IPS DF 6.9 (cell line): ENCODE results near the gene DDX39B.

Experiments
- DNase-seq: peaks from one replicate; pipeline ENCODE4 v3.0.0-alpha.2; 2013; ENCODE audit warnings: low read depth, low spot score
- H3K27ac ChIP-seq: one replicate; pipeline ENCODE4 v1.5.1; 2013; ENCODE audit warnings: low read length, control low read depth
- H3K27me3 ChIP-seq: 2 replicates; pipeline ENCODE4 v1.6.1; 2013; ENCODE audit warnings: mild to moderate bottlenecking, low read length; ENCODE audit not compliant: control insufficient read depth, insufficient read depth
- H3K36me3 ChIP-seq: 2 replicates; pipeline ENCODE4 v1.6.1; 2013; ENCODE audit warnings: low read length; ENCODE audit not compliant: control insufficient read depth, insufficient read depth
- H3K4me1 ChIP-seq: 2 replicates; pipeline ENCODE4 v1.6.1; 2013; ENCODE audit warnings: low read length; ENCODE audit not compliant: control insufficient read depth, insufficient read depth
- H3K4me3 ChIP-seq: 2 replicates; pipeline ENCODE4 v1.5.1; 2013; ENCODE audit warnings: mild to moderate bottlenecking, low read length
- H3K9me3 ChIP-seq: 2 replicates; pipeline ENCODE4 v1.6.1; 2013; ENCODE audit warnings: low read length, inconsistent platforms; ENCODE audit not compliant: control insufficient read depth, insufficient read depth
- WGBS: extraction: QIAGEN DNeasy Blood & Tissue Kit; methylation state at CpG from one replicate; pipeline ENCODE4 v1.1.7; 2013; ENCODE audit warnings: mixed read lengths, missing lambda C conversion rate; ENCODE audit not compliant: insufficient read length, insufficient coverage; 5-methylcytosine and 5-hydroxymethylcytosine counted together

Gene DDX39B

GRCh38 chr6:31533455-31533841 is 8.4 kb downstream of the DDX39B start:
- peaks cover 73% of the 10 kb centered on the region for H3K36me3 ChIP-seq
- no peaks in the 10 kb centered on the region for H3K4me1 ChIP-seq
- no peaks in the 10 kb centered on the region for H3K27me3 ChIP-seq
- WGBS: no CpG with 5 or more reads among the region's 1 CpG
- H3K27ac ChIP-seq: no peak overlapping the region
- H3K9me3 ChIP-seq: no peaks in the 10 kb centered on the region
- H3K4me3 ChIP-seq: no peak overlapping the region
- DNase-seq: no peak

- H3K4me1 ChIP-seq: no peaks in the 10 kb centered on the region
- DNase-seq: no peak
- no peaks in the 10 kb centered on the region for H3K9me3 ChIP-seq
- no peak overlapping the region for H3K27ac ChIP-seq
- no peak overlapping the region for H3K4me3 ChIP-seq
- WGBS: no CpG with 5 or more reads among the region's 9 CpGs
- no peaks in the 10 kb centered on the region for H3K27me3 ChIP-seq
- H3K36me3 ChIP-seq: peaks cover 69% of the 10 kb centered on the region
These were observed 9.0 kb downstream of the DDX39B start for GRCh38 chr6:31532644-31533454.

GRCh38 chr6:31531771-31532643 is 9.8 kb downstream of the DDX39B start:
- Histone ChIP-seq H3K4me1 (no peaks in the 10 kb centered on the region), H3K27me3 (no peaks in the 10 kb centered on the region), H3K4me3 (no peak overlapping the region), H3K9me3 (no peaks in the 10 kb centered on the region), H3K27ac (no peak overlapping the region), H3K36me3 (peaks cover 66% of the 10 kb centered on the region)
- no CpG with 5 or more reads among the region's 9 CpGs for WGBS
- DNase-seq: no peak

- Histone ChIP-seq H3K4me3 (no peak overlapping the region), H3K4me1 (no peaks in the 10 kb centered on the region), H3K9me3 (no peaks in the 10 kb centered on the region), H3K27ac (no peak overlapping the region), H3K36me3 (peaks cover 59% of the 10 kb centered on the region), H3K27me3 (no peaks in the 10 kb centered on the region)
- no peak for DNase-seq
- WGBS: no CpG with 5 or more reads among the region's 7 CpGs
These were observed 10.6 kb downstream of the DDX39B start for GRCh38 chr6:31531162-31531561.

- no peak overlapping the region for H3K4me3 ChIP-seq
- no peak for DNase-seq
- H3K36me3 ChIP-seq: peaks cover 54% of the 10 kb centered on the region
- H3K27me3 ChIP-seq: no peaks in the 10 kb centered on the region
- H3K9me3 ChIP-seq: no peaks in the 10 kb centered on the region
- no peaks in the 10 kb centered on the region for H3K4me1 ChIP-seq
- H3K27ac ChIP-seq: no peak overlapping the region
- no CpG with 5 or more reads among the region's 6 CpGs for WGBS
These were observed 11.1 kb downstream of the DDX39B start for GRCh38 chr6:31530659-31531058.

GRCh38 chr6:31529329-31530150 is 12.3 kb downstream of the DDX39B start:
- peaks cover 43% of the 10 kb centered on the region for H3K36me3 ChIP-seq
- no peaks in the 10 kb centered on the region for H3K4me1 ChIP-seq
- no peak overlapping the region for H3K4me3 ChIP-seq
- no peaks in the 10 kb centered on the region for H3K9me3 ChIP-seq
- no CpG with 5 or more reads among the region's 12 CpGs for WGBS
- H3K27me3 ChIP-seq: no peaks in the 10 kb centered on the region
- no peak for DNase-seq
- no peak overlapping the region for H3K27ac ChIP-seq

- Histone ChIP-seq H3K36me3 (peaks cover 37% of the 10 kb centered on the region), H3K4me1 (no peaks in the 10 kb centered on the region), H3K27me3 (no peaks in the 10 kb centered on the region), H3K9me3 (no peaks in the 10 kb centered on the region), H3K4me3 (no peak within 1 kb of the TSS), H3K27ac (no peak within 1 kb of the TSS)
- WGBS: no CpG with 5 or more reads among the region's 7 CpGs
- DNase-seq: no peak
These were observed 12.9 kb downstream of the DDX39B start, which contains the start of gene MCCD1 for GRCh38 chr6:31528821-31529328. MCCD1 (plus strand) TSS chr6:31528962; CDS start chr6:31529015, 53 bp downstream.

GRCh38 chr6:31528307-31528777 is 13.5 kb downstream of the DDX39B start:
- Histone ChIP-seq H3K27ac (no peak overlapping the region), H3K36me3 (peaks cover 32% of the 10 kb centered on the region), H3K4me3 (no peak overlapping the region), H3K27me3 (no peaks in the 10 kb centered on the region), H3K9me3 (no peaks in the 10 kb centered on the region), H3K4me1 (no peaks in the 10 kb centered on the region)
- no CpG with 5 or more reads among the region's 4 CpGs for WGBS
- DNase-seq: no peak

- H3K4me3 ChIP-seq: no peak overlapping the region
- H3K27me3 ChIP-seq: no peaks in the 10 kb centered on the region
- H3K4me1 ChIP-seq: no peaks in the 10 kb centered on the region
- WGBS: no CpG with 5 or more reads among the region's 4 CpGs
- no peaks in the 10 kb centered on the region for H3K9me3 ChIP-seq
- DNase-seq: no peak
- H3K27ac ChIP-seq: no peak overlapping the region
- peaks cover 16% of the 10 kb centered on the region for H3K36me3 ChIP-seq
These were observed 15.7 kb downstream of the DDX39B start for GRCh38 chr6:31525932-31526591.
